Left ventricle myocardium inferior (tissue), 1 donor: ENCODE measurements around the gene TMEM40. TPM values are rescaled to one million over a fixed set of nuclear protein-coding genes. Genes with fewer than 3 reads are reported as not detected.

Experiments used
- DNase-seq: peaks from one replicate; pipeline ENCODE4 v3.0.0-alpha.2; 2020
- H3K27ac ChIP-seq: fragments of 200-600 bp; replicated peaks from 2 replicates; pipeline ENCODE4 v1.8.0; 2021
- H3K27me3 ChIP-seq: fragments of 200-600 bp; 2 replicates; pipeline ENCODE4 v1.8.0; 2021; ENCODE audit warnings: low read depth
- H3K36me3 ChIP-seq: fragments of 200-600 bp; 2 replicates; pipeline ENCODE4 v1.8.0; 2021
- H3K4me1 ChIP-seq: fragments of 200-600 bp; 2 replicates; pipeline ENCODE4 v1.8.0; 2021
- H3K4me3 ChIP-seq: fragments of 200-600 bp; 2 replicates; pipeline ENCODE4 v1.8.0; 2021; ENCODE audit warnings: mild to moderate bottlenecking, moderate library complexity
- H3K9me3 ChIP-seq: fragments of 200-600 bp; replicated peaks from 2 replicates; pipeline ENCODE4 v1.8.0; 2021
- CTCF ChIP-seq: fragments of 200-600 bp; IDR thresholded peaks from 2 replicates; pipeline ENCODE4 v1.8.0; 2021; ENCODE audit warnings: antibody characterized with exemption, mild to moderate bottlenecking, borderline replicate concordance
- intact Hi-C: fragments of 100-400 bp; cut with micrococcal nuclease; formaldehyde crosslinking; loops from one replicate; pipeline ENCODE4 v1.11.0; 2022
- total RNA-seq: library from RNA; stranded (reverse); fragmentation: NEBNext Ultra II Directional; extraction: Animal tissue kit (Norgen Biotek cat#: 25700); gene quantifications from one replicate; pipeline ENCODE4 v1.2.1, GENCODE V29; 2021
- donor health status: DM: no; HTN: yes; CAD: no; lungs with severe emphysema.

TMEM40 gene
- total RNA-seq, 1 donor from 2014 or later, result 4.5 TPM

DNA sequence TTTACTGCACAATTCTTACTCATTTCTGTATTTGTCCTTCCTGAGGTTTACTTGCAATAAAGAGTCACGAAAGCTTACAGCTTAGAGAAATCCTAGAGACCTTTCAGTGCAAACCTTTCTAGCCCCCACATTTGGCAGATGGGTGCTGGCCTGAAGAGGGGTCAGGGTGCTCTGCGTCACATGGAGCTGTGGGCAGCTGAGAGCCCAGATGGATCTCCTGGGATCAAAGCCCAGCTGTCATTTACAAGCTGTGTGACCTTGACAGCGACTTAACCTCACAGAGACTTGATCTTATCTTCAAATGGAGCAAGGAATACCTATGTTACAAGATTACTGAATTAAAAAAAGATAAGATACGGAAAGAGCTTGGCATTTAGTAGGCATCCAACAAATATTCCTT, 71.1 kb downstream of the TMEM40 start:
- intact Hi-C loops, result no loop called here
- Histone ChIP-seq H3K27ac (no peak overlapping the region), H3K4me1 (no peaks in the 10 kb centered on the region), H3K27me3 (no peaks in the 10 kb centered on the region), H3K36me3 (no peaks in the 10 kb centered on the region), H3K4me3 (no peak overlapping the region), H3K9me3 (no peaks in the 10 kb centered on the region)
- no peak for TF ChIP-seq CTCF
- no peak for DNase-seq

DNA sequence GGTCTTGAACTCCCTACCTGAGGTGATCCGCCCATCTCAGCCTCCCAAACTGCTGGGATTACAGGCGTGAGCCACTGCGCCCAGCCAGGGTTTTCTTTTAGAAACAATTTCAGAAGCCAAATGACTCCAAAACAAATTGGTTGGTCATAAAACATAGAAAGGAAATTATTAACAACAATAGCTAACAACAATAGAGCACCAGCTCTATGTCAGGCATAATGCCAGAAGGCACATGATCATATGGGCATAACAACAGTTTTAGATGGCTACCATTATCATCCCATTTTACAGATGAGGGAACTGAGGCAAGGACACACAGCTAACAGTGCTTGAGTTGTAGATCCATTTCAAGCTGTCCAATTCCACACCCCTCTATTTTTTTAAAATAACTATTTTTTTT, 73.0 kb downstream of the TMEM40 start:
- no peak for TF ChIP-seq CTCF
- Histone ChIP-seq H3K4me1 (peaks cover 13% of the 10 kb centered on the region), H3K27ac (no peak overlapping the region), H3K36me3 (no peaks in the 10 kb centered on the region), H3K9me3 (no peaks in the 10 kb centered on the region), H3K27me3 (no peaks in the 10 kb centered on the region), H3K4me3 (no peak overlapping the region)
- no peak for DNase-seq
- intact Hi-C loops, result no loop called here

Other genes with a start within 250 kb of the TMEM40 start
- 1.8 TPM for gene MKRN2OS, start 213.8 kb downstream of the TMEM40 start, total RNA-seq
- gene MKRN2, start 202.2 kb downstream of the TMEM40 start, total RNA-seq, result 34.3 TPM
- 137 TPM for gene RAF1, start 95.1 kb downstream of the TMEM40 start, total RNA-seq
- 76.2 TPM for gene CAND2, start 37.4 kb upstream of the TMEM40 start, total RNA-seq
- 880 TPM for gene RPL32, start 82.3 kb upstream of the TMEM40 start, total RNA-seq